SU-DHL-6 (cell line): Measurements from ENCODE around the gene CPA3.

ENCODE experiments used
- H2AFZ ChIP-seq: fragments of 200-600 bp; sonication (generic); 2 replicates; pipeline ENCODE4 v1.6.1; 2014; ENCODE audit warnings: low read depth, mild to moderate bottlenecking, moderate library complexity, mixed read lengths, antibody characterized with exemption, low read length; ENCODE audit not compliant: severe bottlenecking
- H3F3A ChIP-seq: fragments of 200-600 bp; shearing (Covaris generic); 2 replicates; pipeline ENCODE4 v1.6.0; 2016; ENCODE audit warnings: antibody characterized with exemption, mild to moderate bottlenecking; ENCODE audit not compliant: insufficient read depth
- H3K27ac ChIP-seq: fragments of 200-600 bp; sonication (generic); 2 replicates; pipeline ENCODE4 v1.5.1; 2016; ENCODE audit warnings: low read depth, mild to moderate bottlenecking, low read length, moderate library complexity, mixed read lengths
- H3K27me3 ChIP-seq: fragments of 200-600 bp; sonication (generic), shearing (Covaris generic); 2 replicates; pipeline ENCODE4 v1.6.0; 2014; ENCODE audit warnings: mild to moderate bottlenecking, low read length
- H3K36me3 ChIP-seq: fragments of 200-600 bp; sonication (generic); 2 replicates; pipeline ENCODE4 v1.6.1; 2014; ENCODE audit warnings: mild to moderate bottlenecking, low read length, mixed read lengths
- H3K4me2 ChIP-seq: fragments of 300-600, 200-600 bp; shearing (Covaris generic), sonication (generic); 2 replicates; pipeline ENCODE4 v1.6.0; 2014; ENCODE audit warnings: low read length, low read depth, mild to moderate bottlenecking; ENCODE audit not compliant: poor library complexity, severe bottlenecking
- H3K4me3 ChIP-seq: fragments of 200-600 bp; sonication (generic); 2 replicates; pipeline ENCODE4 v1.5.1; 2014; ENCODE audit warnings: antibody characterized with exemption, low read length, mild to moderate bottlenecking, mixed read lengths; ENCODE audit not compliant: insufficient read depth, poor library complexity, severe bottlenecking
- H3K79me2 ChIP-seq: fragments of 200-600 bp; sonication (generic); 2 replicates; pipeline ENCODE4 v1.6.1; 2014; ENCODE audit warnings: mild to moderate bottlenecking, low read length, moderate library complexity; ENCODE audit not compliant: insufficient read depth
- H3K9ac ChIP-seq: fragments of 200-600 bp; sonication (generic); 2 replicates; pipeline ENCODE4 v1.7.0; 2014; ENCODE audit warnings: mild to moderate bottlenecking, low read length
- H3K9me2 ChIP-seq: fragments of 200-600 bp; sonication (generic); replicated peaks from 2 replicates; pipeline ENCODE4 v1.6.1; 2014; ENCODE audit warnings: low read length; ENCODE audit not compliant: insufficient read depth
- H3K9me3 ChIP-seq: fragments of 200-600 bp; sonication (generic); 2 replicates; pipeline ENCODE4 v1.6.1; 2014; ENCODE audit warnings: low read length, mixed read lengths; ENCODE audit not compliant: insufficient read depth
- H4K20me1 ChIP-seq: fragments of 200-600 bp; sonication (generic); 2 replicates; pipeline ENCODE4 v1.6.1; 2014; ENCODE audit warnings: low read depth, mild to moderate bottlenecking, antibody characterized with exemption, low read length, moderate library complexity, mixed read lengths
- EZH2phosphoT487 ChIP-seq: fragments of 200-600 bp; sonication (generic), shearing (Covaris generic); conservative IDR thresholded peaks from 2 replicates; pipeline ENCODE4 v1.6.1; 2018; ENCODE audit warnings: mild to moderate bottlenecking, antibody characterized with exemption, low read length, moderate library complexity, mixed read lengths
- TF ChIP-seq, protein P1 (sequence below): fragments of 200-600 bp; sonication (generic); IDR thresholded peaks from one replicate; pipeline ENCODE4 v1.5.1; 2017; ENCODE audit warnings: antibody characterized with exemption, mild to moderate bottlenecking, low read length, moderate library complexity; ENCODE audit not compliant: insufficient read depth, poor library complexity, severe bottlenecking

The CPA3 gene

DNA sequence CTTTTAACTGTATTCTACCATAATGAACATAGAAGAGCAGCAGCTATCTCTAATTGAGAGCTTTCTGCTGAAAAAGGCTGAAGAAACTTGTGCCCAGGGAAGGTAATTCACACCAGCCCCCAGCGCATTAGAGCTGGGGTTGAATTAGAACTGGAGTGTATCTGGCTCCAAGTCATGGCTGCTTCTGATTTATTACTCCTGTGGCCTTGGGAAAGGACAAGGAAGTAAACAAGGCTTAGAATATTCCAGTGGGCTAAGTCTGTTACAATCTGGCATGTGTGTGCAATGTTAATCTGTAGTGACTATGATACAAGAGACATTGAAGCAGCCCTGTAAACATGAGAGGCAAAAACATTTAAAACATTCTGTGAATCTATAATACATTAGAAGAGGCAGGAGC is 18.1 kb downstream of the CPA3 start:
- no peak overlapping the region for H3K27ac ChIP-seq
- H3K9me3 ChIP-seq = no peaks in the 10 kb centered on the region
- H3K4me2 ChIP-seq = no peak overlapping the region
- no peaks in the 10 kb centered on the region for H4K20me1 ChIP-seq
- no peak for TF ChIP-seq EZH2phosphoT487
- TF ChIP-seq, protein P1, sequence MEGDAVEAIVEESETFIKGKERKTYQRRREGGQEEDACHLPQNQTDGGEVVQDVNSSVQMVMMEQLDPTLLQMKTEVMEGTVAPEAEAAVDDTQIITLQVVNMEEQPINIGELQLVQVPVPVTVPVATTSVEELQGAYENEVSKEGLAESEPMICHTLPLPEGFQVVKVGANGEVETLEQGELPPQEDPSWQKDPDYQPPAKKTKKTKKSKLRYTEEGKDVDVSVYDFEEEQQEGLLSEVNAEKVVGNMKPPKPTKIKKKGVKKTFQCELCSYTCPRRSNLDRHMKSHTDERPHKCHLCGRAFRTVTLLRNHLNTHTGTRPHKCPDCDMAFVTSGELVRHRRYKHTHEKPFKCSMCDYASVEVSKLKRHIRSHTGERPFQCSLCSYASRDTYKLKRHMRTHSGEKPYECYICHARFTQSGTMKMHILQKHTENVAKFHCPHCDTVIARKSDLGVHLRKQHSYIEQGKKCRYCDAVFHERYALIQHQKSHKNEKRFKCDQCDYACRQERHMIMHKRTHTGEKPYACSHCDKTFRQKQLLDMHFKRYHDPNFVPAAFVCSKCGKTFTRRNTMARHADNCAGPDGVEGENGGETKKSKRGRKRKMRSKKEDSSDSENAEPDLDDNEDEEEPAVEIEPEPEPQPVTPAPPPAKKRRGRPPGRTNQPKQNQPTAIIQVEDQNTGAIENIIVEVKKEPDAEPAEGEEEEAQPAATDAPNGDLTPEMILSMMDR = no peak
- H3K4me3 ChIP-seq = no peak overlapping the region
- no peaks in the 10 kb centered on the region for H3K79me2 ChIP-seq
- no peak overlapping the region for H2AFZ ChIP-seq
- H3K27me3 ChIP-seq = no peaks in the 10 kb centered on the region
- no peak overlapping the region for H3K9ac ChIP-seq
- no peaks in the 10 kb centered on the region for H3K9me2 ChIP-seq
- H3F3A ChIP-seq = no peaks in the 10 kb centered on the region
- no peaks in the 10 kb centered on the region for H3K36me3 ChIP-seq

DNA sequence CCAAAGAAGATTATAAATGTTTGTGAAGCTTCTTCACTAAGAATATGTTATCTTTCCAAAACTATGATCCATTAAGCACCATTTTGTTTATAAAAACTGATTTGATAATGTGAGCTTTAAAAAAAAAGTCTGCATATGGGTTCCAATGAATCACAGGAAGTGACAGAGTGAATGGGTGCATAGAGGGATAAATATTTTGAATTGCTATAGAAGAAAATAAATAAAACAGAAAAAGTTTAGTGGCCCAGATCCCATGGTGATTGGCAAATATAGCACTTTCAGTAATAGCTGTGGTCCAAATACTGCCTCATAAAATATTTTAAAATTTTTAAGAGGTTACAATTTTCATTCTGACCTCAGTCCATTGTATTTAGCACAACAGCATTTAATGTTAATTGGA is 19.2 kb downstream of the CPA3 start:
- Histone ChIP-seq H3K79me2 (no peaks in the 10 kb centered on the region), H3K9ac (no peak overlapping the region), H3K4me2 (no peak overlapping the region), H3F3A (no peaks in the 10 kb centered on the region), H3K27me3 (no peaks in the 10 kb centered on the region), H3K27ac (no peak overlapping the region), H3K36me3 (no peaks in the 10 kb centered on the region), H2AFZ (no peak overlapping the region), H3K4me3 (no peak overlapping the region), H4K20me1 (no peaks in the 10 kb centered on the region), H3K9me2 (no peaks in the 10 kb centered on the region), H3K9me3 (no peaks in the 10 kb centered on the region)
- no peak for TF ChIP-seq EZH2phosphoT487
- TF ChIP-seq, protein P1 = no peak

DNA sequence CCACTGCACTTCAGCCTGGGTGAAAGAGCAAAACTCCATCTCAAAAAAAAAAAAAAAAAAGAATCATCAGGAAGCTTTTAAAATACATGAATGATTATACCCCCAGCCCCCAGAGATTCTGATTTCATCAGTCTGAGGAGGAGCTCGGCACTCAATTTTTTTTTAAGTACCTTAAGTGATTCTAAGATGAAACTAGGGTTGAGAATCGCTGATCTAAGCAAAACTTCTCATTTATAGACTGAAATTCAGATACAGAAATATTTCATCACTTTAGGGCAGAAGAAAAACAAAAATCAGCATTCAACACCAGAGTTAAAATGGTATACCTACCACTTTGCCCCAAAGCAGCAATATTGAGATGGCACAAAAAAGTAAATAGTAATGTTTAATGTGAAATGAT is 24.7 kb downstream of the CPA3 start:
- H4K20me1 ChIP-seq = no peaks in the 10 kb centered on the region
- no peaks in the 10 kb centered on the region for H3K27me3 ChIP-seq
- no peaks in the 10 kb centered on the region for H3K36me3 ChIP-seq
- H3K9me3 ChIP-seq = no peaks in the 10 kb centered on the region
- no peak overlapping the region for H3K9ac ChIP-seq
- H3K4me3 ChIP-seq = no peak overlapping the region
- H3K79me2 ChIP-seq = no peaks in the 10 kb centered on the region
- no peak overlapping the region for H3K27ac ChIP-seq
- H2AFZ ChIP-seq = no peak overlapping the region
- no peak overlapping the region for H3K4me2 ChIP-seq
- H3F3A ChIP-seq = no peaks in the 10 kb centered on the region
- TF ChIP-seq EZH2phosphoT487 = no peak
- TF ChIP-seq, protein P1 = no peak
- H3K9me2 ChIP-seq = no peaks in the 10 kb centered on the region
